Trophoblast cell (in vitro differentiated cells and primary cell): ENCODE results near the gene ZNF165.

Experiments used
- DNase-seq, 2 donors: peaks; one replicate each; pipeline ENCODE4 v3.0.0-alpha.2; 2016
- H2AFZ ChIP-seq: 2 replicates; pipeline ENCODE4 v1.6.1; 2013; ENCODE audit warnings: low read length, moderate library complexity, mild to moderate bottlenecking; ENCODE audit not compliant: insufficient read depth, poor library complexity
- H2AK5ac ChIP-seq: 2 replicates; pipeline ENCODE4 v1.6.1; 2013; ENCODE audit warnings: mild to moderate bottlenecking, low read length
- H2BK120ac ChIP-seq: 2 replicates; pipeline ENCODE4 v1.6.1; 2013; ENCODE audit warnings: low read length, mild to moderate bottlenecking, moderate library complexity; ENCODE audit not compliant: insufficient read depth, poor library complexity
- H2BK12ac ChIP-seq: 2 replicates; pipeline ENCODE4 v1.6.1; 2013; ENCODE audit warnings: mild to moderate bottlenecking, low read length, moderate library complexity
- H2BK5ac ChIP-seq: 2 replicates; pipeline ENCODE4 v1.6.1; 2013; ENCODE audit warnings: low read length, low read depth, moderate library complexity, mild to moderate bottlenecking; ENCODE audit not compliant: poor library complexity
- H3K14ac ChIP-seq: 2 replicates; pipeline ENCODE4 v1.6.1; 2013; ENCODE audit warnings: mild to moderate bottlenecking, low read length
- H3K18ac ChIP-seq: 2 replicates; pipeline ENCODE4 v1.6.1; 2013; ENCODE audit warnings: mild to moderate bottlenecking, low read length
- H3K23ac ChIP-seq: 2 replicates; pipeline ENCODE4 v1.6.1; 2013; ENCODE audit warnings: low read length
- H3K27ac ChIP-seq: 2 replicates; pipeline ENCODE4 v1.5.1; 2013; ENCODE audit warnings: low read depth, mild to moderate bottlenecking, inconsistent platforms, low read length, moderate library complexity
- H3K27me3 ChIP-seq: 2 replicates; pipeline ENCODE4 v1.6.1; 2013; ENCODE audit warnings: inconsistent platforms, mild to moderate bottlenecking, low read length, moderate library complexity; ENCODE audit not compliant: insufficient read depth
- H3K36me3 ChIP-seq, 2 experiments: 1 replicate in 1 of 2; 2 replicates in 1 of 2; pipeline ENCODE4 v1.6.1; 2013; ENCODE audit warnings: low read length in 2 of 2, mild to moderate bottlenecking in 2 of 2, moderate library complexity in 1 of 2; ENCODE audit not compliant: insufficient read depth in 2 of 2, control insufficient read depth in 1 of 2
- H3K4ac ChIP-seq: 2 replicates; pipeline ENCODE4 v1.6.1; 2013; ENCODE audit warnings: low read depth, mild to moderate bottlenecking, low read length, moderate library complexity
- H3K4me1 ChIP-seq, 2 experiments: 1 replicate in 1 of 2; 2 replicates in 1 of 2; pipeline ENCODE4 v1.6.1; 2013; ENCODE audit warnings: low read length in 2 of 2, mild to moderate bottlenecking in 2 of 2, moderate library complexity in 1 of 2; ENCODE audit not compliant: insufficient read depth in 2 of 2, control insufficient read depth in 1 of 2
- H3K4me2 ChIP-seq: 2 replicates; pipeline ENCODE4 v1.6.1; 2013; ENCODE audit warnings: inconsistent platforms, mild to moderate bottlenecking, low read length, moderate library complexity
- H3K4me3 ChIP-seq: 2 replicates; pipeline ENCODE4 v1.5.1; 2013; ENCODE audit warnings: mild to moderate bottlenecking, low read depth, low read length, inconsistent platforms
- H3K79me1 ChIP-seq: one replicate; pipeline ENCODE4 v1.6.1; 2013; ENCODE audit warnings: low read length
- H3K79me2 ChIP-seq: 2 replicates; pipeline ENCODE4 v1.6.1; 2013; ENCODE audit warnings: low read length, mild to moderate bottlenecking; ENCODE audit not compliant: control insufficient read depth, insufficient read depth, poor library complexity
- H3K9ac ChIP-seq: 2 replicates; pipeline ENCODE4 v1.6.1; 2013; ENCODE audit warnings: mild to moderate bottlenecking, low read length
- H3K9me3 ChIP-seq: 2 replicates; pipeline ENCODE4 v1.6.1; 2013; ENCODE audit warnings: low read depth, mild to moderate bottlenecking, control low read depth, inconsistent platforms, low read length; ENCODE audit not compliant: insufficient read depth
- H4K12ac ChIP-seq: 2 replicates; pipeline ENCODE4 v1.6.1; 2013; ENCODE audit warnings: low read depth, mild to moderate bottlenecking, low read length, moderate library complexity
- H4K8ac ChIP-seq: 2 replicates; pipeline ENCODE4 v1.6.1; 2013; ENCODE audit warnings: low read depth, mild to moderate bottlenecking, low read length, moderate library complexity
- H4K91ac ChIP-seq: one replicate; pipeline ENCODE4 v1.6.1; 2013; ENCODE audit warnings: low read depth, mild to moderate bottlenecking, low read length, moderate library complexity
- WGBS: extraction: QIAGEN DNeasy Blood & Tissue Kit; methylation state at CpG from one replicate; pipeline ENCODE4 v1.1.7; 2013; ENCODE audit warnings: missing lambda C conversion rate; ENCODE audit not compliant: insufficient read length, insufficient coverage; ENCODE audit errors: extremely low coverage; 5-methylcytosine and 5-hydroxymethylcytosine counted together

ZNF165 gene

DNA sequence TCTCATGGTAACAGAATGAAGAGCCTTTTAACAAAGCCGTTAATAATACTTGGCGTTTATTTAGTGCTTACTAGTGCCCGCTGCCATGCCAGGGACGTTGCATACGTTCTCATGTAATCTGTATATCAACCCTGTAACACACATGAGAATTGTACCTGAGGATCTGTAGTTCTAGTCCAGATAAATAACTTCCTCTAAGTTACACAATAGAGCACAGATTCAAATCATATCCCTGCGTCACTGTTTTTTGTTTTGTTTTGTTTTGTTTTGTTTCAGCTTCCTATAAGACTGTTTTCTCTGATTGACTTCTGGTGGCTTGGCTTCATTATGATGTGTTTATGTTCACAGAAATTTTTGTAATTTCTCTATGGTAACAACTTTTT lies 44.6 kb downstream of the ZNF165 start:
- H3K18ac ChIP-seq = no peak overlapping the region
- no peaks in the 10 kb centered on the region for H3K9me3 ChIP-seq
- no peaks in the 10 kb centered on the region for H3K27me3 ChIP-seq
- H3K14ac ChIP-seq = no peak overlapping the region
- peak overlapping the region; percentile 99 for H2AFZ ChIP-seq
- H3K4me3 ChIP-seq = peak overlapping the region; percentile 85
- peaks cover 3% of the 10 kb centered on the region for H3K79me1 ChIP-seq
- H3K36me3 ChIP-seq = peaks cover 8 to 9% of the 10 kb centered on the region in 2 experiments
- H2AK5ac ChIP-seq = no peak overlapping the region
- H3K4ac ChIP-seq = no peak overlapping the region
- H3K23ac ChIP-seq = no peak overlapping the region
- peak overlapping the region; percentile 94 for H4K12ac ChIP-seq
- peak overlapping the region; percentile 81 for H3K9ac ChIP-seq
- H3K4me2 ChIP-seq = peak overlapping the region; percentile 75
- no peak overlapping the region for H2BK5ac ChIP-seq
- H2BK12ac ChIP-seq = no peak overlapping the region
- H3K79me2 ChIP-seq = peaks cover 2% of the 10 kb centered on the region
- DNase-seq = no peak
- no peak overlapping the region for H3K27ac ChIP-seq
- peak overlapping the region; percentile 97 for H4K8ac ChIP-seq
- peak overlapping the region; percentile 64 for H4K91ac ChIP-seq
- no CpG with 5 or more reads among the region's 6 CpGs for WGBS
- no peak overlapping the region for H2BK120ac ChIP-seq
- peaks cover 0 to 3% of the 10 kb centered on the region in 2 experiments for H3K4me1 ChIP-seq

DNA sequence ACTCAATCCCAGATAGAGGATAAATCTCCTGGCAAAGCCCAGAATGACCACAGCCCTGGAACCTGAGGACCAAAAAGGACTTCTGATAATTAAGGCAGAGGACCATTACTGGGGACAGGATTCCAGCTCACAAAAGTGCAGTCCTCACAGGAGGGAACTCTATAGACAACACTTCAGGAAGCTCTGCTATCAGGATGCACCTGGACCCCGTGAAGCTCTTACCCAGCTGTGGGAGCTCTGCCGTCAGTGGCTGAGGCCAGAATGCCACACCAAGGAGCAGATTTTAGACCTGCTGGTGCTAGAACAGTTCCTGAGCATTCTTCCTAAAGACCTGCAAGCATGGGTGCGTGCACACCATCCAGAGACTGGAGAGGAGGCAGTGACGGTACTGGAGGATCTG lies 45.0 kb downstream of the ZNF165 start:
- peaks cover 0 to 3% of the 10 kb centered on the region in 2 experiments for H3K4me1 ChIP-seq
- no peak overlapping the region for H2AK5ac ChIP-seq
- H4K91ac ChIP-seq = no peak overlapping the region
- H3K27ac ChIP-seq = no peak overlapping the region
- H2BK5ac ChIP-seq = no peak overlapping the region
- no peak overlapping the region for H4K12ac ChIP-seq
- H3K9ac ChIP-seq = peak overlapping the region; percentile 70
- H3K23ac ChIP-seq = no peak overlapping the region
- H3K27me3 ChIP-seq = no peaks in the 10 kb centered on the region
- H3K14ac ChIP-seq = no peak overlapping the region
- no peak overlapping the region for H3K4me3 ChIP-seq
- no peak overlapping the region for H3K4ac ChIP-seq
- H2BK12ac ChIP-seq = no peak overlapping the region
- no peak for DNase-seq
- H3K9me3 ChIP-seq = no peaks in the 10 kb centered on the region
- no peak overlapping the region for H3K4me2 ChIP-seq
- H2AFZ ChIP-seq = no peak overlapping the region
- peaks cover 5 to 8% of the 10 kb centered on the region in 2 experiments for H3K36me3 ChIP-seq
- peaks cover 3% of the 10 kb centered on the region for H3K79me1 ChIP-seq
- no peak overlapping the region for H3K18ac ChIP-seq
- no CpG with 5 or more reads among the region's 4 CpGs for WGBS
- no peak overlapping the region for H4K8ac ChIP-seq
- no peak overlapping the region for H2BK120ac ChIP-seq
- H3K79me2 ChIP-seq = peaks cover 2% of the 10 kb centered on the region

- peaks cover 1 to 5% of the 10 kb centered on the region in 2 experiments for H3K36me3 ChIP-seq
- no peak overlapping the region for H3K4ac ChIP-seq
- no peak overlapping the region for H3K23ac ChIP-seq
- H3K18ac ChIP-seq = no peak overlapping the region
- H4K91ac ChIP-seq = no peak overlapping the region
- no peaks in the 10 kb centered on the region for H3K27me3 ChIP-seq
- DNase-seq = peak in 1 of 2 donors; percentile 67
- no peak overlapping the region for H2AFZ ChIP-seq
- no peak overlapping the region for H3K9ac ChIP-seq
- H3K4me2 ChIP-seq = no peak overlapping the region
- no peaks in the 10 kb centered on the region for H3K9me3 ChIP-seq
- no peak overlapping the region for H4K12ac ChIP-seq
- no peak overlapping the region for H3K14ac ChIP-seq
- H3K27ac ChIP-seq = no peak overlapping the region
- no peak overlapping the region for H3K4me3 ChIP-seq
- H2BK120ac ChIP-seq = no peak overlapping the region
- whole genome bisulfite sequencing = no CpG with 5 or more reads among the region's 3 CpGs
- no peak overlapping the region for H2BK5ac ChIP-seq
- H4K8ac ChIP-seq = no peak overlapping the region
- H3K4me1 ChIP-seq = peaks cover 0 to 5% of the 10 kb centered on the region in 2 experiments
- peaks cover 6% of the 10 kb centered on the region for H3K79me1 ChIP-seq
- H2BK12ac ChIP-seq = no peak overlapping the region
- no peak overlapping the region for H2AK5ac ChIP-seq
- peaks cover 4% of the 10 kb centered on the region for H3K79me2 ChIP-seq
Measured at GRCh38 chr6:28134015-28134414, 53.6 kb downstream of the ZNF165 start.

DNA sequence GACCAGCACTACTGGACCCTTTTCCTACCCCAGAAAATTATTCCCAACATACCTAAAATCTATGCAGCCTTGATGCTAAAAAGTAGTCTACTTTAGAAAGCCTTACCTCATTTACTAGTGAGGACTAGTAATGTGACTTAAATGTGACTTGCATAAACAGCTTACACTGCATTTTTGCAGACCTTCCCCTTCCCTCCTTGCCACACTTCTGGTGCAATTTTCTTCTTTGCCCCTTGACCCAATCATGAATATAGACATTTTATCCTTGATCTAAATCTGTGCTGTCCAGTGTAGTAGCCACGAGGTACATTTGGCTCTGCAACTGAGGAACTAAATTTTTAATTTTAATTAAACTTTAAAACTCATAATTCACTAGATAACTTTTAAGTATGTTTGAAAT lies 54.3 kb downstream of the ZNF165 start:
- Histone ChIP-seq H3K23ac (no peak overlapping the region), H2BK12ac (no peak overlapping the region), H3K9ac (no peak overlapping the region), H3K79me2 (peaks cover 4% of the 10 kb centered on the region), H2AFZ (no peak overlapping the region), H3K79me1 (peaks cover 6% of the 10 kb centered on the region), H3K9me3 (no peaks in the 10 kb centered on the region), H3K4me2 (no peak overlapping the region), H3K4ac (no peak overlapping the region), H3K18ac (no peak overlapping the region), H4K12ac (no peak overlapping the region), H2BK120ac (no peak overlapping the region), H2BK5ac (no peak overlapping the region), H3K4me3 (no peak overlapping the region), H2AK5ac (no peak overlapping the region), H3K14ac (no peak overlapping the region), H3K27ac (no peak overlapping the region), H4K91ac (no peak overlapping the region), H3K4me1 (peaks cover 0 to 5% of the 10 kb centered on the region in 2 experiments), H3K36me3 (peaks cover 1 to 2% of the 10 kb centered on the region in 2 experiments), H4K8ac (no peak overlapping the region), H3K27me3 (no peaks in the 10 kb centered on the region)
- no CpG with 5 or more reads among the region's 1 CpG for WGBS
- peak in 1 of 2 donors; percentile 9 for DNase-seq
